ENCODE measurements around the gene TPH2. TPM values are rescaled to one million over a fixed set of nuclear protein-coding genes. Genes with fewer than 3 reads are reported as not detected.

The TPH2 gene
- total RNA-seq, 1 experiment from 2014 or later, result not detected

- no peak for DNase-seq (ENCODE audit: extremely low read depth, low read depth)
Observed at GRCh38 chr12:72030277-72030676, 91.6 kb downstream of the TPH2 start.

GRCh38 chr12:72031066-72031465 lies 92.4 kb downstream of the TPH2 start:
- DNase-seq (ENCODE audit: extremely low read depth, low read depth), result no peak

GRCh38 chr12:72033991-72034390 lies 95.3 kb downstream of the TPH2 start:
- DNase-seq (ENCODE audit: extremely low read depth, low read depth), result no peak

GRCh38 chr12:72035625-72036024 lies 97.0 kb downstream of the TPH2 start:
- DNase-seq (ENCODE audit: extremely low read depth, low read depth), result no peak

GRCh38 chr12:72036393-72036792 lies 97.7 kb downstream of the TPH2 start:
- DNase-seq (ENCODE audit: extremely low read depth, low read depth), result no peak

- no peak for DNase-seq (ENCODE audit: extremely low read depth, low read depth)
Observed at GRCh38 chr12:72037006-72037795, 98.6 kb downstream of the TPH2 start.

- no peak for DNase-seq (ENCODE audit: extremely low read depth, low read depth)
Observed at GRCh38 chr12:72041811-72042210, 103.2 kb downstream of the TPH2 start.

GRCh38 chr12:72053604-72054003 lies 115.0 kb downstream of the TPH2 start:
- DNase-seq (ENCODE audit: extremely low read depth, low read depth), result no peak

- DNase-seq (ENCODE audit: extremely low read depth, low read depth), result no peak
Observed at GRCh38 chr12:72054511-72054910, 115.9 kb downstream of the TPH2 start.

GRCh38 chr12:72057330-72057914 lies 118.8 kb downstream of the TPH2 start:
- DNase-seq (ENCODE audit: extremely low read depth, low read depth), result no peak

- no peak for DNase-seq (ENCODE audit: extremely low read depth, low read depth)
Observed at GRCh38 chr12:72063073-72063472, 124.4 kb downstream of the TPH2 start.

- no peak for DNase-seq (ENCODE audit: extremely low read depth, low read depth)
Observed at GRCh38 chr12:72071030-72071429, 132.4 kb downstream of the TPH2 start.

GRCh38 chr12:72072592-72073212 lies 134.1 kb downstream of the TPH2 start:
- DNase-seq (ENCODE audit: extremely low read depth, low read depth), result no peak

- no peak for DNase-seq (ENCODE audit: extremely low read depth, low read depth)
Observed at GRCh38 chr12:72074065-72074464, 135.4 kb downstream of the TPH2 start.

GRCh38 chr12:72074956-72075355 lies 136.3 kb downstream of the TPH2 start:
- no peak for DNase-seq (ENCODE audit: extremely low read depth, low read depth)

GRCh38 chr12:72075401-72075800 lies 136.8 kb downstream of the TPH2 start:
- no peak for DNase-seq (ENCODE audit: extremely low read depth, low read depth)

GRCh38 chr12:72075891-72076557 lies 137.4 kb downstream of the TPH2 start:
- DNase-seq (ENCODE audit: extremely low read depth, low read depth), result no peak

GRCh38 chr12:72076558-72076915 lies 137.9 kb downstream of the TPH2 start:
- no peak for DNase-seq (ENCODE audit: extremely low read depth, low read depth)

GRCh38 chr12:72077111-72077820 lies 138.6 kb downstream of the TPH2 start:
- DNase-seq (ENCODE audit: extremely low read depth, low read depth), result no peak

GRCh38 chr12:72081777-72082176 lies 143.1 kb downstream of the TPH2 start:
- DNase-seq (ENCODE audit: extremely low read depth, low read depth), result no peak

Measured in NCI-H460 (cell line).